ENCODE results near the gene KRT78.

KRT78 gene

DNA sequence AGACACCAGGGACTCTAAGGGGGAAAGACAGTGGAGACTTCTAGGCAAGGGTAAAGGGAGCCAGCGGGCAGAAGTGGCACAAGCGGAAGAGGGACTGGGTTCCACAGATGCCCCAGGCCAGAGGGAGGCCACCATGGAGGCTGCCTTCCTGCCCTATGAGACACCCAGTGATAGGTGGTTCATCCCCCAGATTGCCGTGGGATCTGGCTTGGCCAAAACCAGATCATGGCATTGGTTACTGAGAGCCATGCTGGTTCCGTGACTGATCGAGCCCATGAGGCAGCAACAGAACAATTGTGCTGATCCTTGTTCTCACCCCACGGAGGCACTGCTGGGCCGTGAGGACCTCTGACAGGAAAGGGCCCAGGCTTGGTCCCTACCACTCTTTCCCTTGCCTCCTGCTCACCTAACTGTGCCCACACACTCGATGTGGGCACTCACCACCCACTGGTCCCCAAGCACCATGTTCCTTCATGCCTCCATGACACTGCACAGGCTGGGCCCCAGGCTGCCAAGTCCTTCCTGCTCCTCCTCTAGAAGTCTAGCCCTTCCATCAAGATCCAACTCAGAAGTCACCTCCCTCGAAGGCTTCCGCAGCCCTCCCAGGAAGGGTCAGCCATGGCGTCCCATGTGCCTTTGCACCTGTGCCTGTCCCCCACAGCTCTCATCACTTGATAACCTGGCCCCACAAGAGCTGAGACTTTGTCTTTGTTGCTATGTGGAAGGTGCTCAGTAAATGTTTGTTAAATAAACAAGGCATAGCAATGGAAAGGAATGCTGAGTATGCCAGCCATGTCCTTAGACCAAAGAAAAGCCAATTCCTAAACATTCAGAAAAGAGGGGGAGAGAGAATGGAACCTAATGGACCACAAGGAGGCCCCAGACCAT lies 21.9 kb downstream of the KRT78 start:
- no peak for ATAC-seq
- H3K36me3 Mint-ChIP-seq, result no peaks in the 10 kb centered on the region
- H3K27ac Mint-ChIP-seq, result no peak overlapping the region
- no peaks in the 10 kb centered on the region for H3K9me3 Mint-ChIP-seq
- no peak overlapping the region for H3K4me3 Mint-ChIP-seq
- no peaks in the 10 kb centered on the region for H3K4me1 Mint-ChIP-seq
- H3K27me3 Mint-ChIP-seq, result peaks cover 66% of the 10 kb centered on the region

GRCh38 chr12:52825961-52826360 lies 22.8 kb downstream of the KRT78 start:
- peaks cover 60% of the 10 kb centered on the region for H3K27me3 Mint-ChIP-seq
- ATAC-seq, result no peak
- no peaks in the 10 kb centered on the region for H3K36me3 Mint-ChIP-seq
- H3K27ac Mint-ChIP-seq, result no peak overlapping the region
- no peaks in the 10 kb centered on the region for H3K4me1 Mint-ChIP-seq
- no peaks in the 10 kb centered on the region for H3K9me3 Mint-ChIP-seq
- H3K4me3 Mint-ChIP-seq, result no peak overlapping the region

- H3K27ac Mint-ChIP-seq, result no peak overlapping the region
- no peaks in the 10 kb centered on the region for H3K9me3 Mint-ChIP-seq
- H3K4me1 Mint-ChIP-seq, result no peaks in the 10 kb centered on the region
- no peaks in the 10 kb centered on the region for H3K36me3 Mint-ChIP-seq
- ATAC-seq, result no peak
- no peak overlapping the region for H3K4me3 Mint-ChIP-seq
- peaks cover 60% of the 10 kb centered on the region for H3K27me3 Mint-ChIP-seq
Measured at GRCh38 chr12:52824741-52825410, 23.9 kb downstream of the KRT78 start.

- ATAC-seq, result no peak
- Mint-ChIP-seq H3K36me3 (no peaks in the 10 kb centered on the region), H3K9me3 (no peaks in the 10 kb centered on the region), H3K27me3 (peaks cover 62% of the 10 kb centered on the region), H3K4me1 (no peaks in the 10 kb centered on the region), H3K27ac (no peak overlapping the region), H3K4me3 (no peak overlapping the region)
Measured at GRCh38 chr12:52823761-52824450, 24.9 kb downstream of the KRT78 start.

- Mint-ChIP-seq H3K9me3 (no peaks in the 10 kb centered on the region), H3K4me1 (no peaks in the 10 kb centered on the region), H3K36me3 (no peaks in the 10 kb centered on the region), H3K4me3 (no peak overlapping the region), H3K27ac (no peak overlapping the region), H3K27me3 (peaks cover 71% of the 10 kb centered on the region)
- ATAC-seq, result no peak
Measured at GRCh38 chr12:52822771-52823510, 25.9 kb downstream of the KRT78 start.

- no peaks in the 10 kb centered on the region for H3K36me3 Mint-ChIP-seq
- H3K4me3 Mint-ChIP-seq, result no peak overlapping the region
- no peak for ATAC-seq
- H3K4me1 Mint-ChIP-seq, result no peaks in the 10 kb centered on the region
- H3K27me3 Mint-ChIP-seq, result peaks cover 72% of the 10 kb centered on the region
- no peak overlapping the region for H3K27ac Mint-ChIP-seq
- H3K9me3 Mint-ChIP-seq, result no peaks in the 10 kb centered on the region
Measured at GRCh38 chr12:52821826-52822660, 26.8 kb downstream of the KRT78 start.

- Mint-ChIP-seq H3K4me3 (no peak overlapping the region), H3K27me3 (peaks cover 66% of the 10 kb centered on the region), H3K27ac (no peak overlapping the region), H3K9me3 (no peaks in the 10 kb centered on the region), H3K4me1 (no peaks in the 10 kb centered on the region), H3K36me3 (no peaks in the 10 kb centered on the region)
- no peak for ATAC-seq
Measured at GRCh38 chr12:52821071-52821730, 27.6 kb downstream of the KRT78 start.

GRCh38 chr12:52820521-52820920 lies 28.3 kb downstream of the KRT78 start:
- H3K27me3 Mint-ChIP-seq, result peaks cover 59% of the 10 kb centered on the region
- no peak overlapping the region for H3K4me3 Mint-ChIP-seq
- H3K27ac Mint-ChIP-seq, result no peak overlapping the region
- H3K36me3 Mint-ChIP-seq, result no peaks in the 10 kb centered on the region
- no peaks in the 10 kb centered on the region for H3K4me1 Mint-ChIP-seq
- ATAC-seq, result no peak
- no peaks in the 10 kb centered on the region for H3K9me3 Mint-ChIP-seq

GRCh38 chr12:52819731-52820510 lies 28.9 kb downstream of the KRT78 start:
- no peak for ATAC-seq
- peaks cover 59% of the 10 kb centered on the region for H3K27me3 Mint-ChIP-seq
- H3K4me1 Mint-ChIP-seq, result no peaks in the 10 kb centered on the region
- no peak overlapping the region for H3K4me3 Mint-ChIP-seq
- H3K36me3 Mint-ChIP-seq, result no peaks in the 10 kb centered on the region
- no peak overlapping the region for H3K27ac Mint-ChIP-seq
- no peaks in the 10 kb centered on the region for H3K9me3 Mint-ChIP-seq

DNA sequence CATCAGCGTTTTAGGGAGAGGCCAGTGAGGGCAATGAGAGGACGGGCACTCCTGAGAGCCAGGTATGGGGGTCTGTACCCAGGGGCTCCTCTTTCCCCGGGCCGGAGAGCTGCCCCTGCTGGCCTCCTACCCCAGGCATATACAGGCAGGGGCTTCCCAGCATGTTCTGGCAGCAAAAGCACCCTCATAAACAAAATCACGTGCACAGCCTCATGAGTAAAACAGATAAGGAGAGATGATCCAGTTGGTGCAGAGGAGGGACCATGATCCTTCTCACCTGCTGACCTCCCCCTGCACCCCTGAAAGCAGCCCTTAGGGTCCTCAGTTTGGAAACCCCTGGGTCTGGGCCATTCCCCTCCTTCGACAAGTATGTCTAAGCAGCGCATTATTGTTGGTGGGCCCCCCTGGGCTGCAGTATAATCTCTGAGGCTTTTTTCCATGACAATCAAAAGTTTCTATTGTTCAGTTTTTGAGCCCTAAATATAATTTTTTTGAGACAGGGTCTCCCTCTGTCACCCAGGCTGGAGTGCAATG lies 29.8 kb downstream of the KRT78 start:
- ATAC-seq, result no peak

DNA sequence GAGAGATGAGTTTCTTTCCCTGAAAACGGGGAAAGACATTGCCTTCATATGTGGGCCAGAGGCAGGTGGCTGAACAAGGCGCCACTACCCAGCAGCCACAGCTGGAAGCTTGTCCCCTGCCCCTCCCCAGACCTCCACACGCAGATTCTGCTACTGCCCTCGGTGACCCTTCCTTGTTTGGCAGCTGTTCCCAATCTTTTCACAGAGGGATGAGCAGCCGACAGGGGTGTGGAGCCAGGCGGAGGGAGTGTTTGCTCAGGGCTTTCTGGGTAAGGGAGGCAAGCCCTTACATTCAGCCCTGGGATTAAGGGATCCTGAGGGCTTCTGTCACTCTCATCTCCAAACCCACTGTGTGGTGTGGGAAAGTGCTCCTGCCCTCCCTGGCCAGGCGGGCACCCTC lies 30.4 kb downstream of the KRT78 start:
- Mint-ChIP-seq H3K4me1 (no peaks in the 10 kb centered on the region), H3K9me3 (no peaks in the 10 kb centered on the region), H3K27ac (no peak overlapping the region), H3K4me3 (no peak overlapping the region), H3K36me3 (no peaks in the 10 kb centered on the region), H3K27me3 (peaks cover 61% of the 10 kb centered on the region)
- ATAC-seq, result no peak

More for the DNA sequence above, 29.8 kb downstream of the KRT78 start:
- no peaks in the 10 kb centered on the region for H3K4me1 Mint-ChIP-seq
- no peaks in the 10 kb centered on the region for H3K36me3 Mint-ChIP-seq
- H3K27ac Mint-ChIP-seq, result no peak overlapping the region
- no peaks in the 10 kb centered on the region for H3K9me3 Mint-ChIP-seq
- no peak overlapping the region for H3K4me3 Mint-ChIP-seq
- H3K27me3 Mint-ChIP-seq, result peaks cover 66% of the 10 kb centered on the region

GRCh38 chr12:52817699-52818238 lies 31.0 kb downstream of the KRT78 start:
- ATAC-seq, result no peak

More at GRCh38 chr12:52817699-52818238, 31.0 kb downstream of the KRT78 start:
- H3K4me3 Mint-ChIP-seq, result no peak overlapping the region
- peaks cover 55% of the 10 kb centered on the region for H3K27me3 Mint-ChIP-seq
- H3K36me3 Mint-ChIP-seq, result no peaks in the 10 kb centered on the region
- no peak overlapping the region for H3K27ac Mint-ChIP-seq
- no peaks in the 10 kb centered on the region for H3K4me1 Mint-ChIP-seq
- H3K9me3 Mint-ChIP-seq, result no peaks in the 10 kb centered on the region

Data from stimulated activated memory B cell treated with anti-CD40 and anti-IgM and Interleukin-4, amounts not matched to agents 10 μg/mL and 1 μg/mL and 100 μg/mL, for 72 hours (primary cell).